GM18909 (cell line): ENCODE data around the gene GBGT1.

Experiments used
- ATAC-seq: cut with Tn5 transposase; IDR thresholded peaks from one replicate; pipeline ENCODE4 v1.9.1; 2021; ENCODE audit warnings: mild to moderate bottlenecking; ENCODE audit not compliant: unreplicated experiment, poor library complexity

GBGT1 gene

GRCh38 chr9:133129001-133129795 lies 34.5 kb downstream of the GBGT1 start:
- ATAC-seq = no peak

DNA sequence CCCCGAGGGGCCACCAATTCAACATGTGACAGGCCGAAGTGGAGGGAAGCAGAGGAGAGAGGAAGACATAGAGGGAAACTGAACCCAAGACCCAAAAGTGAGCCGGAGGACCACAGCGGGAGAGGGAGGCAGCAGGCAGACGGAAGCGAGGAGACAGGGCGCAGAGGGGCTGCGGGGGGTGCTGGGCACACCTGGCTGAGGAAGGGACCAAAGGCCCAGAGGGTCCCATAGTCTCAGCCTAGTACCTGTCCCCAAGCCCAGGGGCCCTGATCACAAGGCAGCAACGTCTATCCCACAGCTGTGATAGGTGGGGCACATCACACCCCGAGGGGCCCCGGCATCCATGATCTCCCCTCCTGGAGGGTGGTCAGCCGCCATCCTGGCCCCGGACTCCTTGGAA lies 35.6 kb downstream of the GBGT1 start:
- no peak for ATAC-seq

DNA sequence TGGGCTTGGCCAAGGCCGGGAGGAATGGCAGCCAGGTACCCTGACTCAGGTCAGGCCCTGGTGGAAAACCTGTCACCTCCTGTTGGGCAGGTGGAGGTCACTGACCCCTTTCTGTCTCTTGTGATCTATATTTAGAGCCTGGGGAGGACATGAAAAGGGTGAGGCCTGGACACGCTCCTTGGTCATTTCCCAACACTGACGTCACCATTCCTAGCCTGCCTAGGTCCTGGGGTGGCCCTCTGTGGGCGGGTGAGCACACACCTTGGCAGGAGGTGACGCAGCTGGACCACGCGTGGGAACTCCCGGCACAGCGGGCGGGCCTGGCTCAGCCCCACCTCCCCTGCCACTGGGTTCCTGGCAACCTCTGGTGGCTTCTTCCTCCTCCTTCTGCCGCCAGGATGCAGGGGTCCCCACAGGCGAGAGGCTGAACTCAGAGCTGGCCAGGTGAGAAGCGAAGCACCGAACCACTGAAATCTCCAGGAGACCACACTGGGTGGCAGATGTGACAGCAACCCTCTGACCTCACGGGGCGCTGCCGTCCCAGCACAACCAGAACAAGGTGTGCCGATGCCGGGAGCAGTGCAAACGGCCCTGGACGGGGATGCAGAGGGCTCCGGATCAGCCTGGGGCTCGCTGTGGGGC lies 36.3 kb downstream of the GBGT1 start:
- no peak for ATAC-seq

DNA sequence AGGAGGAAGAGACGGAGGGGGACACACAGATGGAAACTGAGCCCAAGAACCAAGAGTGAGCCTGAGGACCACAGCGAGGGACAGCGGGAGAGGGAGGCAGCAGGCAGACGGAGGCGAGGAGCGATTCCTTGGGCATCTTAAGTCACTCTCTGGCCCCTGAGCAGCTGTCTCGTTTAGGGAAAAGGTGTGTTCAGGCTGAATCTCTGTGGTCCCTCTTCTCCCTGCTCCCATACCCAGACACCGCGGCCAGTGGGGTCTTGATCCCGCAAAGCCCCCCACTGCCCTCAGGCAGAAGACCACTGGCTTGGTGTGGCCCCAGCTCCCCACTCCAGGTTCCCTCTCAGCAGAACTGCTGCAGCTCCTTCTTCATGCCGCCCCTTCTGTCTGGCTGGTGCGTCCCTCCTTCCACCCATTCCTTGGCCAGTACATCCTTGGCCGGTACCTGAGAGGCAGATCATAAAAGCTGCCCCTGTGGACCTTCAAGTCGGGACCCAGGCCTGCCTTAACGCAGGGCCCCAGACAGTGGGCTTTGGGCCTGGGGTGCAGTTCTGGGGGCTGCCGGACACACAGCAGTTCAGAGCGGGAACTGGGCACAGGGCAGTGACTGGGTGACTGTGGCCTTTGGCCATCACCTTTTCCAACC lies 36.9 kb downstream of the GBGT1 start:
- ATAC-seq = no peak

- no peak for ATAC-seq
These were observed 37.6 kb downstream of the GBGT1 start for GRCh38 chr9:133125941-133126696.

DNA sequence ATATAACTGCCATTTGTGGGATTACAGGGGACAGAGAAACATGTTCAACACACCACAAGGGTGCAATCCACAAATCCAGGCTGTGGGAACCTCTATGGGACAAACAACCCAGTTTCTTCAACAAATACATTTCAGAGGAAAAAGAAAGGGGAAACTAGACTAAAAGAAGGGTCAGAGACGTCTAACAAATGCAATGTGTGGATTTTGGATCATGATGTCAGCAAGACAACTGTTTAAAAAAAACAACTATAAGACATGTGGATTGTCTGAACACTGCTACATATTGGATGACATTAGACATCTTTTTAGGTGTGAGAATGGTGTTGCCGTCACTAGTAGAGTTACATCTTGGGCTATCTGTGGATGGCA lies 38.8 kb downstream of the GBGT1 start:
- ATAC-seq = no peak

- ATAC-seq = no peak
These were observed 39.4 kb downstream of the GBGT1 start for GRCh38 chr9:133124123-133124906.

DNA sequence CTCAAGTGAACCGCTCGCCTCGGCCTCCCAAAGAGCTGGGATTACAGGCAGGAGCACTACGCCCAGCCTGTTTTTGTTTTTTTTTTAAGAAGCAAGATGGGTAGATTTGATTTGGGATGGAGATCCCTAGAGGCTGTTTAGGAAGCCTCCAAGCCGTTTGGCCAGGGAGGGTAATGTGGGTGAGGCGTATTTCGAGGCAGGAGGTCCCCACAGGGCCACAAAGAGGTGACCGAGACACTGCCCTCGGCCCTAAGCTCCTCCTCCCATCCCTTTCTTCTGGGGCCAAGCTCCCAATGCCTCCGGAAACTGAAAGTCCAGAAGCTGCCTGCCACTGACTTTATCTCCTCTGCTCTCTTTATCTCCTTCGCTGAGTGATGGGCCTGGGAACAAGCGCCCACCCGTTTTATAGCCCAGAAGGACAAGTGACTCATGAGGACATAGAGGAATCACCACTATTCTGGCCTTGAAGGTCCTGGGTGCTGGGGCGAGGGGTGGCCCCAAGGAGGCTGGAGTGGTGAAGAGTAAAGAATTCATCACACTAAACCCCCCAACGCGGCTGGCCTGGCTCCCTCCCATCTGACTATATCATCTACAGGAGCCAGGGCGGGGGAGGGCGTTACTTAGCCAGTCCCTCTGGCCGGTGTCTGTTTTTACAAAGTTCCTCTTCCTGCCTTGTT lies 40.6 kb downstream of the GBGT1 start:
- no peak for ATAC-seq

- ATAC-seq = no peak
These were observed 41.1 kb downstream of the GBGT1 start for GRCh38 chr9:133122605-133122934.

GRCh38 chr9:133121915-133122550 lies 41.7 kb downstream of the GBGT1 start:
- ATAC-seq = peak; percentile 3

DNA sequence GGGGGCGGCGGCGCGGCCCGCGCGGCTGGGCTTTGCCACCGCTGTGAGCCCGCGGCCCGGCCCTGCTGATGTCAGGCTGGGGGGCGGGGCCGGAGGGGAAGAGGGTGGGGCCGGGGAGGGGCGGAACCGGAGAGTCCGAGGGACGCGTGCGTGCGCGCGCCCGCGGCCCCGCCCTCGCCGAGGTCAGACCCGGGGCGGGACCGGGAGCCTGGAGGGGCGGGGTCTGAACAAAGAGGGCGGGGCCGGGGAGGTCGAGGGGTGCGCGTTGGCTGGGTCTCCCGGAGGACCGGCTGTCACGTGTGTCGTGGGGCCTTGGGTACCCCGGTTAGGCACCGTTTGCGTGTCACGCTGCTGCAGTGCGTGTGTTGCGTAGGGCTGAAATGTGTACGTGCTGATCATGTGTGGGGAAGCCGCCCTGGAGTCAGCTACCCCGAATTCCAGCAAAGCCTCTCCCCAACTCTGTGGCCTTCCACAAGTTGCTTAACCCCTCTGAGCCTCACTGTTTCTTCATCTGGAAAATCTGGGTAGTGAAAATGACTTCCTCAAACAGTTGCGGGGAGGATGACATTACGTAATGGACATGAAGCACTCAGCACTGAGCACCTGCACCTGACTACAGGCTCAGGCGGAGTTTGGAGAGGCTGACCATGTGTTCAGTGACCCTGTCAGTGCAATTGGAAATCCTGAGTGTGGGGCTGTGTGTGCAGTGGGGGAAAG lies 42.4 kb downstream of the GBGT1 start, which contains the start of gene RALGDS:
RALGDS (minus strand) TSS at position 43 of the 717 bp plus-strand sequence. CDS start 86 bp downstream, outside the sequence.
- peak; percentile 65 for ATAC-seq

GRCh38 chr9:133120501-133121197 lies 43.1 kb downstream of the GBGT1 start:
- no peak for ATAC-seq

GRCh38 chr9:133119846-133120500 lies 43.7 kb downstream of the GBGT1 start:
- ATAC-seq = no peak

DNA sequence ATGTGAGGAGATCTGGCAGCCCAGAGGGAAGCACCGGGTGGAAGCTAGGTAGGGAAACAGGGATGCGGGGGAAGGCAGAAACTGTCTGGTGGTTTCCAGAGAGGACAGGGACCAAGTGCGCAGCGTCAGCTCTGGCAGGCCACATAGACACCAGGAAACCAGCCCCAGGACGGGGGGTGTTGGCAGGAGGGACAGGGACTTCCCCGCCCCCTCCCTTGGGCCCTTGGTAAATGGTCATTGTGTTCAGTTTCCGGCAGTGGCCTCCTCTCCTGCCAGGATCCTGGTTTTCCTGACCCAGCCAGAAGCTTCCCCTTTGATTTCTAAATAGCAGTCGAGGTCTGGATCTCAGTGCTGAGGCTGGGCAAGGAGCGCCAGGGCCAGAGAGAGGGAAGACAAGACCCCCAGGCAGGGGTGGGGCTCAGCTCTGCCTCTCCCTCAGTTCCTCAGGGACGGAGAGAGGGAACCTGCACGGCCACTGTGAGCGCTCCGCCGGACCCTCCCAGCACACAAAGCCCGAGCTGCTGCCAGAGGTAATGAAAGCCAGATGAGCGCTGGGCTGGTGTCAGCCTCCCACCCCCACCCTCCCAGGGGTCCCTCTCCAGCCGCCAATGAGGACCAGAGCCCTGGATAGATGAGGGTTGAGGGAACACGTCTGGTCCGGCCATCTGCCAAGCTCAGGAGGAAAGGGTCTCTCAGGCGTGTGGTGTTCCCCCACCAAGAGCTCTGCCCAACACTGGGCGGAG lies 44.4 kb downstream of the GBGT1 start:
- ATAC-seq = no peak

GRCh38 chr9:133118568-133118967 lies 45.1 kb downstream of the GBGT1 start:
- ATAC-seq = no peak

GRCh38 chr9:133118179-133118520 lies 45.6 kb downstream of the GBGT1 start:
- ATAC-seq = no peak
